Mucosa of rectum (tissue), 2 donors: ENCODE data around the gene C1GALT1.

ENCODE experiments used
- H3K27ac ChIP-seq, 2 donors: one replicate each; pipeline ENCODE4 v1.7.0; 2013; ENCODE audit warnings: inconsistent platforms in 2 of 2, low read depth in 2 of 2, low read length in 2 of 2
- H3K27me3 ChIP-seq, 2 donors: one replicate each; pipeline ENCODE4 v1.7.0; 2013; ENCODE audit warnings: low read length in 2 of 2; ENCODE audit not compliant: control insufficient read depth in 2 of 2, insufficient read depth in 2 of 2
- H3K36me3 ChIP-seq, 2 donors: one replicate each; pipeline ENCODE4 v1.7.0; 2013; ENCODE audit warnings: low read length in 2 of 2; ENCODE audit not compliant: control insufficient read depth in 2 of 2, insufficient read depth in 2 of 2
- H3K4me1 ChIP-seq, 2 donors: one replicate each; pipeline ENCODE4 v1.7.0; 2013; ENCODE audit warnings: low read length in 2 of 2, mild to moderate bottlenecking in 1 of 2; ENCODE audit not compliant: control insufficient read depth in 2 of 2, insufficient read depth in 2 of 2
- H3K4me3 ChIP-seq, 2 donors: one replicate each; pipeline ENCODE4 v1.7.0; 2013; ENCODE audit warnings: low read length in 2 of 2
- H3K9ac ChIP-seq, 2 donors: one replicate each; pipeline ENCODE4 v1.7.0; 2013; ENCODE audit warnings: low read length in 2 of 2, low read depth in 1 of 2, mild to moderate bottlenecking in 1 of 2
- H3K9me3 ChIP-seq, 2 donors: one replicate each; pipeline ENCODE4 v1.7.0; 2013; ENCODE audit warnings: low read length in 2 of 2; ENCODE audit not compliant: control insufficient read depth in 2 of 2
- donor health status: healthy.
- donor health status: Normal muscosa, but diverticular disease.

The C1GALT1 gene

DNA sequence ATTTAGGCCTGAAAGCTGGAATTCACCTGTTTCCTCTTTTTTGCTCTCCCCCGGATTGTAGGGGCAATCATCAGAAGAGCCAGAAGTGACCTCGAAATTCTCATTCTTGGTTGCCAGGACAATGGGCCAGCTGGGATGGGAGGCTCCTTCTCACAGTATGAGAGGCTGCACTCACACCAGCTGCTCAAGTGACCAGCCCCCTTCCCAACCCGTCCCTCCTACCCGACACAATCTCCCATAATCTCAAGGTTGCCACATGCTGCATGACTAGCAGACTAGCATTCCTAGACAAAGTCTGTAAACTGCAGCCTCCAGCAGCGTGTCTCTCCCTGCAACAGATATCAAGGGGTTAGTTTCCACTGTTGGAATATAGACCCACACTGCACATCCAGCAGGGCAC, 110.3 kb downstream of the C1GALT1 start:
- no peaks in the 10 kb centered on the region for H3K36me3 ChIP-seq
- no peak overlapping the region for H3K9ac ChIP-seq
- H3K27ac ChIP-seq: no peak overlapping the region
- H3K4me3 ChIP-seq: no peak overlapping the region
- H3K4me1 ChIP-seq: no peaks in the 10 kb centered on the region
- no peaks in the 10 kb centered on the region for H3K9me3 ChIP-seq
- no peaks in the 10 kb centered on the region for H3K27me3 ChIP-seq

DNA sequence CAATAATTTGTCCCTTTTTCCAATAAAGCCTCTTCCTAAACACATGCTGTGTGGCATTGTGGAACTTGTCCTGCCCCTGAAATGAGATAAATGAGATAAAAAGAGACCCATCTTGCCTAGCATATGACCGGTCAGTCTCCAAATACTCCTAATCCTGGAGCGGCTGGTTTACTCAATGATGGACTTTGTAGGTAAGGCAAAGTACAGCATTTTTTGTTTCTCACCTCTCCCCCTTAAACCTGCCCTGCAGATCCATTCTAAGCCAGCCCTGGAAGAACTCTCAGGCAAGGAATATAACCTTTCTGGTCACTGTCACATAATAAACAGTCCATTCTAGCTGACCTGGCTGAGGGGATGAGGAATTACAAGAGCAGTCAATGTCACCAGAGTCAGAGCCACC, 110.7 kb downstream of the C1GALT1 start:
- Histone ChIP-seq H3K4me3 (no peak overlapping the region), H3K27me3 (no peaks in the 10 kb centered on the region), H3K27ac (no peak overlapping the region), H3K36me3 (no peaks in the 10 kb centered on the region), H3K9me3 (no peaks in the 10 kb centered on the region), H3K9ac (no peak overlapping the region), H3K4me1 (no peaks in the 10 kb centered on the region)

DNA sequence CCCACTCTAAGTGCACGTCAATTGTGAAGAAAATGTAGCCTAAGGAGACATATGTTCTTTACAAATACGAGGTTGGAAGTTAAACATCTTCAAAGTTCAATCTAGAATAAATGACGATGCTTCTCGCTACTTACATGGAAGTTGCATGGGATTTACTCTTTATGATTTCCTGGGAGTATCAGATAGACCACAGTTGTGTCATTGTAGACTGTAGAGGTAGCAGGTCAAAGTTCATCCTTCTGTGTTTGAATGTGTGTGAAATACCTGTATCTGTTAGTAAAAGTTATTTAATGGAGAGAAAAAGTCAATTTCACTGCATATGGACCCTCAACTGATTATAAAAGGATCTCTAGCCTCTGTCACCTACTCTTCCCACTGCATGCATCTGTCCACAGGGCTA, 112.6 kb downstream of the C1GALT1 start:
- Histone ChIP-seq H3K27ac (no peak overlapping the region), H3K27me3 (no peaks in the 10 kb centered on the region)

More for the DNA sequence above, 112.6 kb downstream of the C1GALT1 start:
- Histone ChIP-seq H3K9me3 (no peaks in the 10 kb centered on the region), H3K4me3 (no peak overlapping the region), H3K36me3 (no peaks in the 10 kb centered on the region), H3K9ac (no peak overlapping the region), H3K4me1 (no peaks in the 10 kb centered on the region)
